ENCODE results near the gene TM2D3. TPM values are rescaled to one million over a fixed set of nuclear protein-coding genes. Genes with fewer than 3 reads are reported as not detected.

Gene TM2D3
- total and polyA plus RNA-seq, 4 donors: 40.2 to 68.1 (median 44.6) TPM

GRCh38 chr15:101637919-101638318, 14.3 kb downstream of the TM2D3 start:
- H3K9me3 ChIP-seq (ENCODE audit: control insufficient read depth in 4 of 4, insufficient read depth in 3 of 4, low read length in 3 of 4): no peaks in the 10 kb centered on the region
- peaks cover 7 to 18% (median 14%) of the 10 kb centered on the region in 4 donors for H3K36me3 ChIP-seq (ENCODE audit: control insufficient read depth in 4 of 4, insufficient read depth in 4 of 4, low read length in 4 of 4)
- H3K27ac ChIP-seq (ENCODE audit: low read depth in 1 of 2, low read length in 1 of 2): no peak overlapping the region
- H3K27me3 ChIP-seq (ENCODE audit: control insufficient read depth in 3 of 3, insufficient read depth in 3 of 3, low read length in 2 of 3): no peaks in the 10 kb centered on the region
- no peak for TF ChIP-seq CTCF (IDR thresholded peaks at IDR 0.05; ENCODE audit: control extremely low read depth, extremely low read depth)
- peaks cover 0 to 9% (median 5%) of the 10 kb centered on the region in 5 donors for H3K4me1 ChIP-seq (ENCODE audit: control insufficient read depth in 5 of 5, insufficient read depth in 5 of 5, low read length in 5 of 5)
- no peak for DNase-seq
- ATAC-seq (ENCODE audit: insufficient read depth, low FRiP score): no peak
- no peak overlapping the region for H3K4me3 ChIP-seq
- no peak overlapping the region for H3K9ac ChIP-seq (ENCODE audit: insufficient read depth in 1 of 2, low read length in 2 of 2)
- WGBS, 2 donors: 93 to 95% methylated on average over 3 of the region's 3 CpGs

- no peak overlapping the region for H3K4me3 ChIP-seq
These were observed 14.7 kb downstream of the TM2D3 start for GRCh38 chr15:101637516-101637915.

GRCh38 chr15:101637038-101637437, 15.1 kb downstream of the TM2D3 start:
- Histone ChIP-seq H3K36me3 (ENCODE audit: control insufficient read depth in 4 of 4, insufficient read depth in 4 of 4, low read length in 4 of 4) (peaks cover 7 to 14% (median 10%) of the 10 kb centered on the region in 4 donors), H3K4me1 (ENCODE audit: control insufficient read depth in 5 of 5, insufficient read depth in 5 of 5, low read length in 5 of 5) (peaks cover 0 to 7% (median 5%) of the 10 kb centered on the region in 5 donors), H3K27ac (ENCODE audit: low read depth in 1 of 2, low read length in 1 of 2) (no peak overlapping the region), H3K27me3 (ENCODE audit: control insufficient read depth in 3 of 3, insufficient read depth in 3 of 3, low read length in 2 of 3) (no peaks in the 10 kb centered on the region), H3K9ac (ENCODE audit: insufficient read depth in 1 of 2, low read length in 2 of 2) (no peak overlapping the region), H3K9me3 (ENCODE audit: control insufficient read depth in 4 of 4, insufficient read depth in 3 of 4, low read length in 3 of 4) (no peaks in the 10 kb centered on the region), H3K4me3 (no peak overlapping the region)
- DNase-seq: no peak
- TF ChIP-seq CTCF (IDR thresholded peaks at IDR 0.05; ENCODE audit: control extremely low read depth, extremely low read depth): no peak
- ATAC-seq (ENCODE audit: insufficient read depth, low FRiP score): no peak
- WGBS, 2 donors: 88 to 93% methylated on average over 3 of the region's 3 CpGs

More at GRCh38 chr15:101637516-101637915, 14.7 kb downstream of the TM2D3 start:
- no peaks in the 10 kb centered on the region for H3K27me3 ChIP-seq (ENCODE audit: control insufficient read depth in 3 of 3, insufficient read depth in 3 of 3, low read length in 2 of 3)
- no peaks in the 10 kb centered on the region for H3K9me3 ChIP-seq (ENCODE audit: control insufficient read depth in 4 of 4, insufficient read depth in 3 of 4, low read length in 3 of 4)
- peaks cover 7 to 16% (median 13%) of the 10 kb centered on the region in 4 donors for H3K36me3 ChIP-seq (ENCODE audit: control insufficient read depth in 4 of 4, insufficient read depth in 4 of 4, low read length in 4 of 4)
- DNase-seq (no peak), ATAC-seq (ENCODE audit: insufficient read depth, low FRiP score) (no peak)
- H3K27ac ChIP-seq (ENCODE audit: low read depth in 1 of 2, low read length in 1 of 2): no peak overlapping the region
- 86 to 88% methylated on average over 6 of the region's 6 CpGs for WGBS, 2 donors
- H3K9ac ChIP-seq (ENCODE audit: insufficient read depth in 1 of 2, low read length in 2 of 2): no peak overlapping the region
- TF ChIP-seq CTCF (IDR thresholded peaks at IDR 0.05; ENCODE audit: control extremely low read depth, extremely low read depth): no peak
- peaks cover 0 to 9% (median 5%) of the 10 kb centered on the region in 5 donors for H3K4me1 ChIP-seq (ENCODE audit: control insufficient read depth in 5 of 5, insufficient read depth in 5 of 5, low read length in 5 of 5)

Data from lung (tissue), 12 donors.